OCI-LY3 (cell line): Measurements from ENCODE around the gene SCAI.

ENCODE experiments used
- CTCF ChIP-seq: fragments of 200-600, 300-600 bp; sonication (generic); IDR thresholded peaks from 2 replicates; pipeline ENCODE4 v1.5.1; 2014; ENCODE audit warnings: antibody characterized with exemption, low read length, low read depth
- EZH2phosphoT487 ChIP-seq: fragments of 200-600 bp; shearing (Covaris generic); IDR thresholded peaks from 2 replicates; pipeline ENCODE4 v1.6.1; 2018; ENCODE audit warnings: antibody characterized with exemption, mixed run types, low read depth

- TF ChIP-seq CTCF = no peak
- TF ChIP-seq EZH2phosphoT487 = no peak
Observed at GRCh38 chr9:125106285-125106893, 36.9 kb downstream of the SCAI start.
